RWPE1 (cell line): ENCODE measurements around the gene PCBD2.
"Not testable (repeated sequence)": the region's sequence is repeated elsewhere in the genome, so short reads cannot be mapped to it uniquely, and the experiment has no call there.

Source experiments
- CTCF ChIA-PET: fragments of 350-600 bp; sonication (Branson Sonifier 250); formaldehyde crosslinking; extraction: SDS; loops from one replicate; lab custom pipeline; 2021; lab: Yijun Ruan, JAX
- POLR2A ChIA-PET: fragments of 400-600 bp; formaldehyde crosslinking; extraction: SDS; loops from one replicate; lab custom pipeline; 2020; ENCODE audit warnings: antibody characterized with exemption; ENCODE audit not compliant: low non-redundant PET; lab: Yijun Ruan, JAX
- DNase-seq: peaks from one replicate; pipeline ENCODE4 v3.0.0; 2012; ENCODE audit warnings: low spot score
- H3K27ac ChIP-seq: fragments of 450-650 bp; 2 replicates; pipeline ENCODE4 v1.5.1; 2017
- TF ChIP-seq, protein P1 (sequence below): fragments of 450-650 bp; conservative IDR thresholded peaks from 2 replicates; pipeline ENCODE4 v1.5.1; 2017; ENCODE audit warnings: low read depth, mild to moderate bottlenecking

Gene PCBD2

DNA sequence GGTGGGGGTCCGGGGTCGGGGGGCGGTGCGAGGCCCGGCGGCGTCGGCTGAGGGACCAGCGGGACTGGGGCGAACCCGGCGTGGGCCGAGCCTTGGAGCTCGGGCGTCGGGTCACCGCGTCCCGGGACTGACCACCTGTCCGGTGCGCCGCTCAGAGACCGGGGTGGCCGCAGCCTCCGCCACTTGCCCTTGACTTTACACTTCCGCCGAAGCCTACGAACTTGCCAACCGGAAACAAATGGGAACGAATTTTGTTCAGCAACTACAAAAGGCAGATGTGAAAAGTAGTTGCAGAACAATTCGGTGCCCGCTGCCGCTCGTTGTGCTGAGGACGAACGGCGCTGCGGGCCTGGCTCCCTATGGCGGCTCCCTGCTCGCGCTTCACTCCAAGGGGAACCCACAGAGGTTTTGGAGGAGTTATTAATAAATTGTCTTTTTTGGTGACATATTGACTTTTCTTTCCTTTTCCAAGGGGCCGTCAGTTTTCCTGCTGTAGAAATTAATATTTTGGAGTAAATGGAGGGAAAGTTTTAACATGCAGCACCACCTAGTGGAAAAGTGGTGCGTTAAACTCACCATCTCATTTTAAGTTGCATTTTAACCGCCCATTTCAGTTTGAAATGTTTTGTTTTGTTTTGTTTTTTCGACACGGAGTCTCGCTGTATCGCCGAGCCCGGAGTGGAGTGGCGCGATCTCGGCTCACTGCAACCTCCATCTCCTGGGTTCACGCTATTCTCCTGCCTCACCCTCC, 490 bp downstream of the PCBD2 start:
- peak; percentile 65 for DNase-seq
- TF ChIP-seq, protein P1, sequence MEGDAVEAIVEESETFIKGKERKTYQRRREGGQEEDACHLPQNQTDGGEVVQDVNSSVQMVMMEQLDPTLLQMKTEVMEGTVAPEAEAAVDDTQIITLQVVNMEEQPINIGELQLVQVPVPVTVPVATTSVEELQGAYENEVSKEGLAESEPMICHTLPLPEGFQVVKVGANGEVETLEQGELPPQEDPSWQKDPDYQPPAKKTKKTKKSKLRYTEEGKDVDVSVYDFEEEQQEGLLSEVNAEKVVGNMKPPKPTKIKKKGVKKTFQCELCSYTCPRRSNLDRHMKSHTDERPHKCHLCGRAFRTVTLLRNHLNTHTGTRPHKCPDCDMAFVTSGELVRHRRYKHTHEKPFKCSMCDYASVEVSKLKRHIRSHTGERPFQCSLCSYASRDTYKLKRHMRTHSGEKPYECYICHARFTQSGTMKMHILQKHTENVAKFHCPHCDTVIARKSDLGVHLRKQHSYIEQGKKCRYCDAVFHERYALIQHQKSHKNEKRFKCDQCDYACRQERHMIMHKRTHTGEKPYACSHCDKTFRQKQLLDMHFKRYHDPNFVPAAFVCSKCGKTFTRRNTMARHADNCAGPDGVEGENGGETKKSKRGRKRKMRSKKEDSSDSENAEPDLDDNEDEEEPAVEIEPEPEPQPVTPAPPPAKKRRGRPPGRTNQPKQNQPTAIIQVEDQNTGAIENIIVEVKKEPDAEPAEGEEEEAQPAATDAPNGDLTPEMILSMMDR, result peak; percentile 90
- ChIA-PET CTCF (interaction anchor here (0.6 to 2.5 kb wide), 21 partner anchors 10 to 697 kb away, joined by 3 to 9 read pairs (median 4); no protein-coding TSS in a partner anchor), POLR2A (interaction anchor here (0.5 to 1.6 kb wide), 6 partner anchors 20 to 1060 kb away, joined by 3 to 5 read pairs (median 4); partner anchors contain the start of genes C5orf24 and TXNDC15)
- peak overlapping the region; percentile 100 for H3K27ac ChIP-seq

DNA sequence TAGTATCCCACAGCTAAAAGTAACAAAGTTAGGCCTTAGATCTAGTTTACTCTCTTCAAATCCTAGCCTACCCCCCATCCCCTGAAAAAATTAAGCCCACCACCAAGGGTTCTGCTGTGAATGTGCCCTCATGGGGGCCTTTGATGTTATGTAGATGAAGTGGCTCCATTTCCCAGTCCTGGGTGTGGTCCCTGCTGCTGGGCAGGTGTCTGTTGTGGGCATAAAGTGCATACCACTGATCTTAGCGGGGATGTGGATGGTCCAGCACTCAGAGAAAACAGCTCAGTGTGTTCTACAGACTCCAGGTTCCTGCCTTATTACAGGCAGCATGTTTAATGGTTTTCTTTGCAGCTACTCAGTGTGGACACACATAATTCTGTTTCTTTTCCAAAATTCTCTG, 1.9 kb downstream of the PCBD2 start:
- POLR2A ChIA-PET, result interaction anchor here (0.7 to 1.6 kb wide), 3 partner anchors 33 to 89 kb away, joined by 3 to 8 read pairs (median 3); partner anchors contain the start of genes C5orf24 and TXNDC15
- CTCF ChIA-PET, result interaction anchor here (0.6 to 0.7 kb wide), 2 partner anchors 105 to 118 kb away, joined by 3 to 4 read pairs; no protein-coding TSS in a partner anchor
- TF ChIP-seq, protein P1, result no peak
- no peak for DNase-seq
- peak overlapping the region; percentile 100 for H3K27ac ChIP-seq

DNA sequence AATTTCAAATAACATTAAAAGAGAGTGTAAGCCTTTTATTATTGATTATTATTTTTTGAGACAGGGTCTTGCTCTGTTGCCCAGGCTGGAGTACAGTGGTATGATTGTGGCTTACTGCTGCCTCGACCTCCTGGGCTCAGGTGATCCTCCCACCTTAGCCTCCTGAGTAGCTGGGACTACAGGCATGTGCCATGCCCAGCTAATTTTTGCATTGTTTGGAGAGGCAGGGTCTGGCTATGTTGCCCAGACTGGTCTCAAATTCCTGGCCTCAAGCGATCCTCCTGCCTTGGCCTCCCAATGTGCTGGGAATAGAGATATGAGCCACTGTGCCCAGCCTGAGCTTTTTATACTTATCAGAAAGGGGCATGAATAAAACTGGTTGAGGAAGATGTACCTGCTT, 5.8 kb downstream of the PCBD2 start:
- DNase-seq, H3K27ac ChIP-seq, POLR2A ChIA-PET: not testable (repeated sequence)
- CTCF ChIA-PET, result interaction anchor here (1.4 kb wide), 1 partner anchor 9 kb away, joined by 6 read pairs; no protein-coding TSS in a partner anchor

DNA sequence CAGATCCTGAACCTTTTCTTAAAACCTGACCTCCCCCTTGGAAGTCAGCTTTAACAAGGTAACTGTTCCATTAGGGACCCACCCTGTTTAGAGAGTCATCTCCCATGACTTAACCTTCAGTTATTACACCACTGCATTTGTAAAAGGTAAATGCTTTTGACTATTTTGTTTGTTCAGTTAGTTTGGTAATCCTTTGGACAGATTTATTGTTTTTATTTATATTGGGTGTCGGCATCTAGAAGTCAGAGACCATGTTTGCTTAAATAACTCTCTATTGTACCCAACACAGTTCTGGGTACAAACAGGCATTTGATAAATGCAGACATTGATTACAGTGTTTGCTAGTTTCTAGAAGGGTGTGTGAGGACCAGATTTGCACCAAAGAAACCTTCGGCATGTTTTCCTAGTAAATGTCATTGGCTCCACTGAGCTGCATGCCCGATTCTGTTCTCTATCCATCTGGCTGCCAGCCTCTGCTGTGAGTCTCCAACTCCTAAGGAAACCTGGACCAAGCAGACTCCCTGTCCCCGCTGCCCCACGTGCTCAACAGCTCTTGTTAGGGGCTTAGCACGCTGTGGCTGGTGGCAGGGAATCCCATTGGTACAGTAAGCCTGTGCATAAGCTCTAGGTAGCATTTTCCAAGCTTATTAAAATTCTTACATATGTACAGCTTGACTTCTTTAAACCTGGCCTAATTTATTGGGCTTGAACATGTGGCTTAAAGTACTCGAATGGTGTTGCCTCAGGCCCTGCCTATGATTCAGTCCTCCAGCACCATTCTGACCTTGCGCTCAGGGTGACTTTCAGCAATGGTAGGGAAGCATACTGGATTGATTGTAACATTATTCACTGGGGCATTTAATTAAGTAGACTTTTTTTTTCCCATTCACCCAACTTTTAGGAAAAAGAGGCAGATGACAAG, 6.6 kb downstream of the PCBD2 start:
- CTCF ChIA-PET, result interaction anchor here (0.6 to 1.4 kb wide), 4 partner anchors 8 to 543 kb away, joined by 3 to 6 read pairs (median 4); no protein-coding TSS in a partner anchor
- TF ChIP-seq, protein P1, result no peak
- no peak for DNase-seq
- POLR2A ChIA-PET, result no interaction called here
- no peak overlapping the region for H3K27ac ChIP-seq

DNA sequence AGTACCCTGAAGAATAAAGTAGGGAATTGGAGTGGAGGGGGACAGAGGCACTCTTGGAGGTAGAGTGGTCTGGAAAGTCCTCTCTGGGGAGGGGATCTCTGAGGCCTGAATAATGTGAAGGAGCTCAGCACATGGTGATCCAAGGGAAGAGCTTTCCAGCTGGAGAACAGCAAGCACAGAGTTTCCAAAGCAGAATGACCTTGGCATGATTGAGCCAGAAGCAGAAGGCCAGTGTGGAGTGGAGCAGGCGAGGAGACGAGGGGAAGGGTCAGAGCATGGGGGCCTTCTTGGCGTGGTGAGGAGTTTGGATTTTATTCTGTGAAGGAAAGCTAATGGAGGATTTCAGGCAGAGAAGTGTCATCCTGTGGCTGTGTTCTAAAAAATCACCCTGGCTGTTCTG, 8.3 kb downstream of the PCBD2 start:
- TF ChIP-seq, protein P1, result no peak
- no peak overlapping the region for H3K27ac ChIP-seq
- POLR2A ChIA-PET, result no interaction called here
- DNase-seq, result no peak
- CTCF ChIA-PET, result interaction anchor here (0.7 kb wide), 1 partner anchor 35 kb away, joined by 3 read pairs; no protein-coding TSS in a partner anchor

DNA sequence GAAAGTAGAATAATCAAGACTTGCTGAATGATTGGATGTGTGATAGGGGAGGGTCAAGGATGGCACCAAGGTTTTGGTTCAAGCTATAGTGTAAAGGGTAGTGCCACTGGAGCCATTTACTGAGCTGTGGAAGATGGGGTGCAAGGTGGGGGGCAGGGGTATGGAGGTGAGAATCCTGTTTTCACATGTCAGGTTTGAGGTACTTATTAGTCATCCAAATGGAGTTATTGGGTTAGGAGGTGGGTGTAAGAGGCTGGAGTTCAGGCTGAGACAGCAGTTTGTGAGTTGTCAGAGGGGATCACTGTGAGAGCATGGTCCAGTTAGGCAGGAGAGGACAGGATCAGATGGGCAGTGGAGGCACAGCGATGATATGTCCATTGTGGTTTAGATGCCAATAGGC, 8.9 kb downstream of the PCBD2 start:
- TF ChIP-seq, protein P1, result no peak
- no peak for DNase-seq
- ChIA-PET POLR2A (no interaction called here), CTCF (no interaction called here)
- H3K27ac ChIP-seq, result no peak overlapping the region
